PFSK-1 (cell line): ENCODE results near the gene COA1.

Source experiments
- POLR2AphosphoS5 ChIP-seq: IDR thresholded peaks from 2 replicates; pipeline ENCODE4 v1.6.1; 2012; ENCODE audit warnings: low read depth, mild to moderate bottlenecking, control low read depth, low read length, moderate library complexity
- SIN3A ChIP-seq: IDR thresholded peaks from 2 replicates; pipeline ENCODE4 v1.6.1; 2012; ENCODE audit warnings: mild to moderate bottlenecking, low read length, moderate library complexity, borderline replicate concordance; ENCODE audit not compliant: insufficient read depth
- TAF1 ChIP-seq: IDR thresholded peaks from 2 replicates; pipeline ENCODE4 v1.6.1; 2012; ENCODE audit warnings: low read length, control low read depth, borderline replicate concordance; ENCODE audit not compliant: insufficient read depth
- TF ChIP-seq, protein P1 (sequence below), 2 experiments: IDR thresholded peaks; 2 replicates each; pipeline versions ENCODE4 v1.6.1 to v1.8.0; 2011 to 2012; ENCODE audit warnings: low read depth in 2 of 2, low read length in 2 of 2, control low read depth in 1 of 2, inconsistent platforms in 1 of 2, mild to moderate bottlenecking in 1 of 2, moderate library complexity in 1 of 2; ENCODE audit not compliant: insufficient read depth in 1 of 2

DNA sequence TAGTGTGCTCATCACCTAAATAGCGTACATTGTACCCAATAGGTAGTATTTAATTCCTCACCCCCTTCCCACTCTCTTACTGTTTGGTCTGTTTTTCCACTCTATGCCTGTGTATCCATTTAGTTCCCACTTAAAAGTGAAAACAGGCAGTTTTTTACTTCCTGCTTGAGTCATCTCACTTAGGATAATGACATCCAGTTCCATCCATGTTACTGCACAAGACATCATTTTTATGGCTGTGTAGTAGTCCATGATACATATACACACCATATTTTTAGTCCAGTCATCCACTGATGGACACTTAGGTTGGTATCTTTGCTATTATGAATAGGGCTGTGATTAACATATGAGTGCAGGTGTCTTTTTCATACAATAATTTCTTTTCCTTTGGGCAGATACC lies 136.3 kb downstream of the COA1 start:
- TF ChIP-seq POLR2AphosphoS5 (no peak), SIN3A (no peak), TAF1 (no peak)
- TF ChIP-seq, protein P1, sequence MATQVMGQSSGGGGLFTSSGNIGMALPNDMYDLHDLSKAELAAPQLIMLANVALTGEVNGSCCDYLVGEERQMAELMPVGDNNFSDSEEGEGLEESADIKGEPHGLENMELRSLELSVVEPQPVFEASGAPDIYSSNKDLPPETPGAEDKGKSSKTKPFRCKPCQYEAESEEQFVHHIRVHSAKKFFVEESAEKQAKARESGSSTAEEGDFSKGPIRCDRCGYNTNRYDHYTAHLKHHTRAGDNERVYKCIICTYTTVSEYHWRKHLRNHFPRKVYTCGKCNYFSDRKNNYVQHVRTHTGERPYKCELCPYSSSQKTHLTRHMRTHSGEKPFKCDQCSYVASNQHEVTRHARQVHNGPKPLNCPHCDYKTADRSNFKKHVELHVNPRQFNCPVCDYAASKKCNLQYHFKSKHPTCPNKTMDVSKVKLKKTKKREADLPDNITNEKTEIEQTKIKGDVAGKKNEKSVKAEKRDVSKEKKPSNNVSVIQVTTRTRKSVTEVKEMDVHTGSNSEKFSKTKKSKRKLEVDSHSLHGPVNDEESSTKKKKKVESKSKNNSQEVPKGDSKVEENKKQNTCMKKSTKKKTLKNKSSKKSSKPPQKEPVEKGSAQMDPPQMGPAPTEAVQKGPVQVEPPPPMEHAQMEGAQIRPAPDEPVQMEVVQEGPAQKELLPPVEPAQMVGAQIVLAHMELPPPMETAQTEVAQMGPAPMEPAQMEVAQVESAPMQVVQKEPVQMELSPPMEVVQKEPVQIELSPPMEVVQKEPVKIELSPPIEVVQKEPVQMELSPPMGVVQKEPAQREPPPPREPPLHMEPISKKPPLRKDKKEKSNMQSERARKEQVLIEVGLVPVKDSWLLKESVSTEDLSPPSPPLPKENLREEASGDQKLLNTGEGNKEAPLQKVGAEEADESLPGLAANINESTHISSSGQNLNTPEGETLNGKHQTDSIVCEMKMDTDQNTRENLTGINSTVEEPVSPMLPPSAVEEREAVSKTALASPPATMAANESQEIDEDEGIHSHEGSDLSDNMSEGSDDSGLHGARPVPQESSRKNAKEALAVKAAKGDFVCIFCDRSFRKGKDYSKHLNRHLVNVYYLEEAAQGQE (IDR thresholded peaks at IDR 0.05; ENCODE audit: insufficient read depth in 1 of 2, low read depth in 2 of 2, low read length in 2 of 2): no peak
